Rectal smooth muscle tissue (tissue), 1 donor: ENCODE data around the gene OTUD7B.

Experiments
- H3K27ac ChIP-seq: one replicate; pipeline ENCODE4 v1.7.0; 2013; ENCODE audit warnings: low read depth, low read length, inconsistent platforms
- H3K27me3 ChIP-seq: one replicate; pipeline ENCODE4 v1.7.0; 2013; ENCODE audit warnings: low read length; ENCODE audit not compliant: control insufficient read depth, insufficient read depth
- H3K36me3 ChIP-seq: one replicate; pipeline ENCODE4 v1.7.0; 2013; ENCODE audit warnings: low read length; ENCODE audit not compliant: control insufficient read depth, insufficient read depth
- H3K4me1 ChIP-seq: one replicate; pipeline ENCODE4 v1.7.0; 2013; ENCODE audit warnings: low read length; ENCODE audit not compliant: control insufficient read depth, insufficient read depth
- H3K4me3 ChIP-seq: one replicate; pipeline ENCODE4 v1.7.0; 2013; ENCODE audit warnings: low read length
- H3K9ac ChIP-seq: one replicate; pipeline ENCODE4 v1.7.0; 2013; ENCODE audit warnings: low read length

Gene OTUD7B

GRCh38 chr1:149899460-149900284 is 110.9 kb downstream of the OTUD7B start, which contains the start of gene BOLA1:
Gene BOLA1 (plus strand): TSS chr1:149899568. CDS start chr1:149900060, 492 bp downstream.
- Histone ChIP-seq H3K27ac (peak within 1 kb of the TSS; percentile 93), H3K36me3 (peaks cover 2% of the 10 kb centered on the region), H3K27me3 (no peaks in the 10 kb centered on the region), H3K4me3 (peak within 1 kb of the TSS; percentile 92), H3K9ac (peak within 1 kb of the TSS; percentile 87), H3K4me1 (no peaks in the 10 kb centered on the region)

- no peak overlapping the region for H3K4me3 ChIP-seq
- H3K4me1 ChIP-seq, result no peaks in the 10 kb centered on the region
- no peak overlapping the region for H3K27ac ChIP-seq
- H3K27me3 ChIP-seq, result no peaks in the 10 kb centered on the region
- no peak overlapping the region for H3K9ac ChIP-seq
- H3K36me3 ChIP-seq, result no peaks in the 10 kb centered on the region
Observed at GRCh38 chr1:149896575-149896974, 114.0 kb downstream of the OTUD7B start.

- Histone ChIP-seq H3K9ac (no peak overlapping the region), H3K36me3 (peaks cover 3% of the 10 kb centered on the region), H3K27me3 (no peaks in the 10 kb centered on the region), H3K27ac (peak overlapping the region; percentile 100), H3K4me1 (peaks cover 7% of the 10 kb centered on the region), H3K4me3 (peak overlapping the region; percentile 91)
Observed at GRCh38 chr1:149888999-149889289, 121.6 kb downstream of the OTUD7B start.

DNA sequence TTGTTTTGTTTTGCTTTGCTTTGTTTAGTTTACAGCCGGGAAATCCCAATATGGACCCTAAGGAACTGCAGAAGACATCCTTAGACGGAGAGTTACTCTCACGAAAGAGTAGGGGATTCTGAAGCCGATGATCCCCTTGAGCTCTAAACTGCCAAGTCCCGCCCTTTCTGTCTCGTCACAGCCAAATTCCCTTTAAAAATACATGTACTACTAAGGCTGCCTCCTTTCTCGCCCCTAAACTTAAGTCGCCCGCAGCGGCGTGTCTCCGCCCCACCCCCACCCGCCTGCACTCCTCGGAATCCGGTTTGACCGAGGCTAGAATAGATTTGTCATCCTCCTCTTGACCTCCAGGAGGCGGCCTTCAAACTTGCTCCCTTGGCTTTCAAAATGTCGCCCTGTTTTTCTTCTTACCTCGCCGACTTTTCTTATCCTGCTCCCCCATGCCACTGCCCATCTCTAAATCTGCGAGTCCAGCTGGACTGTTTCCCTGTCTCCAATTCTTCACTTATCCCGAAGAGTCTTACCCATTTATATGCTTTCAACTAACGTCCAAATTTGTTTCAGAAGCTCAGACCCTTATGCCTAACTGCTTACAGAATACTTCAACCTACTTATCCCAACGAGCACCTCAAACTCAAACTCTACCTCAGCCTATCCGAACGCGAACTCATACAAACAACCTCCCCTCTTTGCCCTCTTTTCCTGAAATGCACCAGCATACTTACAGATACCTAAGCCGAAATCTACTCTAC is 122.1 kb downstream of the OTUD7B start:
- Histone ChIP-seq H3K4me3 (peak overlapping the region; percentile 91), H3K9ac (peak overlapping the region; percentile 51), H3K27me3 (no peaks in the 10 kb centered on the region), H3K4me1 (peaks cover 7% of the 10 kb centered on the region), H3K27ac (peak overlapping the region; percentile 100), H3K36me3 (peaks cover 3% of the 10 kb centered on the region)
